Naive B cell (primary cell): ENCODE measurements around the gene DNAJC12. TPM values are rescaled to one million over a fixed set of nuclear protein-coding genes. Genes with fewer than 3 reads are reported as not detected.
"Not testable (repeated sequence)": the region's sequence is repeated elsewhere in the genome, so short reads cannot be mapped to it uniquely, and the experiment has no call there.

ENCODE experiments used
- ATAC-seq, 2 donors: fragments of 150-1000 bp; cut with Tn5 transposase; 2 replicates each; pipeline ENCODE4 v1.10.0; 2021; ENCODE audit warnings: low read depth in 2 of 2, mild to moderate bottlenecking in 2 of 2, moderate library complexity in 2 of 2
- DNase-seq: peaks from one replicate; pipeline ENCODE4 v3.0.0; 2022
- H3K27ac Mint-ChIP-seq, 6 donors: one replicate each; pipeline ENCODE4 v1.8.0; 2020 to 2022; ENCODE audit warnings: mild to moderate bottlenecking in 6 of 6, mixed read lengths in 6 of 6, moderate library complexity in 5 of 6, inconsistent platforms in 2 of 6
- H3K27me3 Mint-ChIP-seq, 3 donors: one replicate each; pipeline ENCODE4 v1.8.0; 2021 to 2022; ENCODE audit warnings: mixed read lengths in 3 of 3, mild to moderate bottlenecking in 1 of 3
- H3K36me3 Mint-ChIP-seq, 2 donors: one replicate each; pipeline ENCODE4 v1.8.0; 2020 to 2022; ENCODE audit warnings: mixed read lengths in 2 of 2, inconsistent platforms in 1 of 2, mild to moderate bottlenecking in 1 of 2
- H3K4me1 Mint-ChIP-seq, 3 donors: one replicate each; pipeline ENCODE4 v1.8.0; 2020 to 2022; ENCODE audit warnings: mixed read lengths in 3 of 3, inconsistent platforms in 1 of 3, mild to moderate bottlenecking in 1 of 3, moderate library complexity in 1 of 3
- H3K4me3 Mint-ChIP-seq, 8 donors: one replicate each; pipeline ENCODE4 v1.8.0; 2020 to 2022; ENCODE audit warnings: mild to moderate bottlenecking in 8 of 8, mixed read lengths in 8 of 8, moderate library complexity in 8 of 8, inconsistent platforms in 2 of 8
- H3K9me3 Mint-ChIP-seq, 7 donors: one replicate each; pipeline ENCODE4 v1.8.0; 2020 to 2022; ENCODE audit warnings: mixed read lengths in 7 of 7, mild to moderate bottlenecking in 5 of 7, inconsistent platforms in 2 of 7, moderate library complexity in 1 of 7
- polyA plus RNA-seq, 6 donors: library from polyadenylated mRNA; unstranded; fragments of 300-500 nt; fragmentation: Illumina TruSeq; gene quantifications; one replicate each; pipeline ENCODE4 v1.2.3, GENCODE V29; 2021; ENCODE audit warnings: low read depth in 6 of 6

The DNAJC12 gene
- polyA plus RNA-seq, 6 donors from 2014 or later, result 0.70 TPM; not detected in 5

GRCh38 chr10:67780204-67780621 lies 57.8 kb downstream of the DNAJC12 start:
- H3K36me3 Mint-ChIP-seq, H3K9me3 Mint-ChIP-seq, H3K4me3 Mint-ChIP-seq, H3K27me3 Mint-ChIP-seq, DNase-seq: not testable (repeated sequence)
- peak overlapping the region in 1 of 6 donors; percentile 1 for H3K27ac Mint-ChIP-seq
- H3K4me1 Mint-ChIP-seq, result peaks cover 25 to 44% (median 33%) of the 10 kb centered on the region in 3 donors
- ATAC-seq, result peak; percentile 15 to 31

- no peak overlapping the region for H3K4me3 Mint-ChIP-seq
- no peaks in the 10 kb centered on the region for H3K36me3 Mint-ChIP-seq
- H3K27ac Mint-ChIP-seq, result peak overlapping the region in 2 of 6 donors; percentile 1
- peaks cover 22 to 39% (median 29%) of the 10 kb centered on the region in 3 donors for H3K4me1 Mint-ChIP-seq
- DNase-seq (peak; percentile 80), ATAC-seq (peak; percentile 85 to 87)
- H3K9me3 Mint-ChIP-seq, result no peaks in the 10 kb centered on the region
- H3K27me3 Mint-ChIP-seq, result no peaks in the 10 kb centered on the region
Observed at GRCh38 chr10:67779465-67780203, 58.4 kb downstream of the DNAJC12 start.

- DNase-seq, result no peak
- H3K9me3 Mint-ChIP-seq, result peaks cover 0 to 3% (median 0%) of the 10 kb centered on the region in 7 donors
- peaks cover 18 to 43% (median 29%) of the 10 kb centered on the region in 3 donors for H3K4me1 Mint-ChIP-seq
- ATAC-seq, result no peak
- no peak overlapping the region for H3K4me3 Mint-ChIP-seq
- H3K36me3 Mint-ChIP-seq, result no peaks in the 10 kb centered on the region
- no peak overlapping the region for H3K27ac Mint-ChIP-seq
- no peaks in the 10 kb centered on the region for H3K27me3 Mint-ChIP-seq
Observed at GRCh38 chr10:67776371-67776770, 61.6 kb downstream of the DNAJC12 start.

- H3K27ac Mint-ChIP-seq, result peak overlapping the region in 3 of 6 donors; percentile 49 to 84 (median 53)
- H3K4me1 Mint-ChIP-seq, result peaks cover 28 to 49% (median 40%) of the 10 kb centered on the region in 3 donors
- no peak for ATAC-seq
Observed at GRCh38 chr10:67775279-67775678, 62.7 kb downstream of the DNAJC12 start.

GRCh38 chr10:67772894-67773511 lies 65.0 kb downstream of the DNAJC12 start:
- peaks cover 0 to 3% (median 0%) of the 10 kb centered on the region in 7 donors for H3K9me3 Mint-ChIP-seq
- H3K36me3 Mint-ChIP-seq, result no peaks in the 10 kb centered on the region
- H3K27ac Mint-ChIP-seq, result peak overlapping the region; percentile 71 to 94 (median 82)
- no peaks in the 10 kb centered on the region for H3K27me3 Mint-ChIP-seq
- peak; percentile 96 to 97 for ATAC-seq
- DNase-seq, result peak; percentile 77
- peaks cover 38 to 53% (median 48%) of the 10 kb centered on the region in 3 donors for H3K4me1 Mint-ChIP-seq
- H3K4me3 Mint-ChIP-seq, result peak overlapping the region in 5 of 8 donors; percentile 16 to 77 (median 53)

More at GRCh38 chr10:67775279-67775678, 62.7 kb downstream of the DNAJC12 start:
- no peak for DNase-seq
- Mint-ChIP-seq H3K4me3 (no peak overlapping the region), H3K27me3 (no peaks in the 10 kb centered on the region), H3K9me3 (peaks cover 0 to 3% (median 0%) of the 10 kb centered on the region in 7 donors), H3K36me3 (no peaks in the 10 kb centered on the region)

- peaks cover 38 to 53% (median 48%) of the 10 kb centered on the region in 3 donors for H3K4me1 Mint-ChIP-seq
- ATAC-seq (no peak), DNase-seq (no peak)
- H3K27me3 Mint-ChIP-seq, result no peaks in the 10 kb centered on the region
- H3K4me3 Mint-ChIP-seq, result peak overlapping the region in 2 of 8 donors; percentile 53 to 70
- H3K27ac Mint-ChIP-seq, result peak overlapping the region in 4 of 6 donors; percentile 82 to 85 (median 82)
- peaks cover 0 to 3% (median 0%) of the 10 kb centered on the region in 7 donors for H3K9me3 Mint-ChIP-seq
- H3K36me3 Mint-ChIP-seq, result no peaks in the 10 kb centered on the region
Observed at GRCh38 chr10:67772151-67772550, 65.8 kb downstream of the DNAJC12 start.

GRCh38 chr10:67771200-67771599 lies 66.8 kb downstream of the DNAJC12 start:
- H3K27me3 Mint-ChIP-seq, result no peaks in the 10 kb centered on the region
- DNase-seq (no peak), ATAC-seq (no peak)
- H3K4me3 Mint-ChIP-seq, result peak overlapping the region in 5 of 8 donors; percentile 25 to 71 (median 67)
- no peaks in the 10 kb centered on the region for H3K36me3 Mint-ChIP-seq
- peaks cover 0 to 3% (median 0%) of the 10 kb centered on the region in 7 donors for H3K9me3 Mint-ChIP-seq
- H3K4me1 Mint-ChIP-seq, result peaks cover 38 to 53% (median 48%) of the 10 kb centered on the region in 3 donors
- peak overlapping the region; percentile 14 to 92 (median 71) for H3K27ac Mint-ChIP-seq

GRCh38 chr10:67770537-67770936 lies 67.5 kb downstream of the DNAJC12 start:
- Mint-ChIP-seq H3K36me3 (no peaks in the 10 kb centered on the region), H3K27ac (peak overlapping the region; percentile 0 to 92 (median 71)), H3K4me1 (peaks cover 38 to 56% (median 48%) of the 10 kb centered on the region in 3 donors), H3K4me3 (peak overlapping the region in 7 of 8 donors; percentile 25 to 81 (median 56)), H3K27me3 (no peaks in the 10 kb centered on the region), H3K9me3 (peaks cover 0 to 3% (median 0%) of the 10 kb centered on the region in 7 donors)
- DNase-seq (peak; percentile 61), ATAC-seq (peak; percentile 69 to 71)

GRCh38 chr10:67767244-67767643 lies 70.7 kb downstream of the DNAJC12 start:
- no peak for ATAC-seq
- Mint-ChIP-seq H3K27me3 (peaks cover 0 to 8% (median 5%) of the 10 kb centered on the region in 3 donors), H3K36me3 (peaks cover 0 to 4% of the 10 kb centered on the region in 2 donors), H3K27ac (no peak overlapping the region), H3K4me1 (peaks cover 39 to 61% (median 42%) of the 10 kb centered on the region in 3 donors), H3K4me3 (peak overlapping the region in 3 of 8 donors; percentile 41 to 76 (median 54)), H3K9me3 (peaks cover 0 to 7% (median 1%) of the 10 kb centered on the region in 7 donors)
- no peak for DNase-seq

GRCh38 chr10:67764012-67764822 lies 73.8 kb downstream of the DNAJC12 start:
- Mint-ChIP-seq H3K36me3 (peaks cover 0 to 4% of the 10 kb centered on the region in 2 donors), H3K4me1 (peaks cover 20 to 42% (median 25%) of the 10 kb centered on the region in 3 donors), H3K9me3 (peaks cover 0 to 7% (median 1%) of the 10 kb centered on the region in 7 donors), H3K27ac (peak overlapping the region; percentile 96 to 100 (median 100)), H3K4me3 (peak overlapping the region; percentile 83 to 98 (median 95)), H3K27me3 (peaks cover 0 to 8% (median 5%) of the 10 kb centered on the region in 3 donors)
- ATAC-seq (peak; percentile 76 to 78), DNase-seq (peak; percentile 97)

- peak; percentile 80 for DNase-seq
- ATAC-seq, result peak; percentile 40 to 41
- Mint-ChIP-seq H3K4me1 (peaks cover 16 to 37% (median 20%) of the 10 kb centered on the region in 3 donors), H3K36me3 (peaks cover 0 to 4% of the 10 kb centered on the region in 2 donors), H3K9me3 (peaks cover 0 to 7% (median 1%) of the 10 kb centered on the region in 7 donors), H3K27me3 (peaks cover 0 to 8% (median 5%) of the 10 kb centered on the region in 3 donors), H3K4me3 (peak overlapping the region; percentile 83 to 98 (median 95)), H3K27ac (peak overlapping the region; percentile 86 to 100 (median 99))
Observed at GRCh38 chr10:67763499-67764011, 74.4 kb downstream of the DNAJC12 start.

- not testable (repeated sequence) for H3K27me3 Mint-ChIP-seq, ATAC-seq, H3K36me3 Mint-ChIP-seq, DNase-seq, H3K9me3 Mint-ChIP-seq
- Mint-ChIP-seq H3K4me1 (peaks cover 16 to 37% (median 20%) of the 10 kb centered on the region in 3 donors), H3K4me3 (peak overlapping the region in 4 of 8 donors; percentile 15 to 97 (median 67)), H3K27ac (peak overlapping the region in 2 of 6 donors; percentile 56 to 100)
Observed at GRCh38 chr10:67762567-67762966, 75.4 kb downstream of the DNAJC12 start.
